ENCODE measurements around the gene TMEM175.

TMEM175 gene

DNA sequence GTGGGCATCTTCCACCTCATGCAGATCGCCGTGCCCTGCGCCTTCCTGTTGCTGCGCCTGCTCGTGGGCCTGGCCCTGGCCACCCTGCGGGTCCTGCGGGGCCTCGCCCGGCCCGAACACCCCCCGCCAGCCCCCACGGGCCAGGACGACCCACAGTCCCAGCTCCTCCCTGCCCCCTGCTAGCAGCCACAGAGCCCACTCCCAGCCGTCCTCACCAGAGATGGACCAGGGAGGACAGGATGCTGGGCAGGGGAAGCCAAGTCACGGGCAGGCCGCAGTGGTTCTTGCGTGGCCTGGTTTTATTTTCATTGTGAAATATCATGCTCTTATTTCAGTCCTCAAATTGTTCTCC is 26.0 kb downstream of the TMEM175 start:
- in situ Hi-C loops (cut with HindIII; ENCODE audit: low sequenced_read_pairs), result no loop called here

DNA sequence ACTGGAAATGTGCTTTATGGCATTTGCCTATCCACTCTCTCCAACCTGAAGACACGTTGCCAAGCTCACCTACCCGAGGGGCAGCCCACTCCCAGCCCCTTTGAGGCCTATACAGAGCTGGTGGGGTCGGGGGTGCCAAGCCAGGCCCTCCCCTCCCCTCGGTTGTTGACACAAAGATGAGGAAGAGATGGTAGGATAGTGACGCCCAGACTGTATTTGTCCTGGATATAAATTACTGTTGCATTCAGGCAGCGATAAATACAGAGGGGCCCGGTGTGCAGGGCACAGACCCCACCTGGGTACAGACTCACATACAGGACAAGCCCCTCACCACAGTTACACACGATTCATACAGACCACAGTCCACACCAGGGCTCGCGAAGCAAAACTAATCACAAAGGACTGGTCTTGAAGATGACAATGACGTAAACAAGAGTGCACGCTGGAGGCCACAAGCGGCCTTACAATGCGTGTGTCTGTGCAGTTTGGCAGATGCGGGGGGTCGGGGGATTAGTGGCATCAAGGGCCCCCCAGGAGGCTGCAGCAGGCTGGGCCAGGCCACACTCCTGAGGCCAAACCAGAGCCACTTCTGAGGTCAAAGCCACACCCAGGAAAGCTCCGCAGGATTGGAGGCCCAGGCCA is 26.6 kb downstream of the TMEM175 start:
- in situ Hi-C loops (cut with HindIII; ENCODE audit: low sequenced_read_pairs), result no loop called here

DNA sequence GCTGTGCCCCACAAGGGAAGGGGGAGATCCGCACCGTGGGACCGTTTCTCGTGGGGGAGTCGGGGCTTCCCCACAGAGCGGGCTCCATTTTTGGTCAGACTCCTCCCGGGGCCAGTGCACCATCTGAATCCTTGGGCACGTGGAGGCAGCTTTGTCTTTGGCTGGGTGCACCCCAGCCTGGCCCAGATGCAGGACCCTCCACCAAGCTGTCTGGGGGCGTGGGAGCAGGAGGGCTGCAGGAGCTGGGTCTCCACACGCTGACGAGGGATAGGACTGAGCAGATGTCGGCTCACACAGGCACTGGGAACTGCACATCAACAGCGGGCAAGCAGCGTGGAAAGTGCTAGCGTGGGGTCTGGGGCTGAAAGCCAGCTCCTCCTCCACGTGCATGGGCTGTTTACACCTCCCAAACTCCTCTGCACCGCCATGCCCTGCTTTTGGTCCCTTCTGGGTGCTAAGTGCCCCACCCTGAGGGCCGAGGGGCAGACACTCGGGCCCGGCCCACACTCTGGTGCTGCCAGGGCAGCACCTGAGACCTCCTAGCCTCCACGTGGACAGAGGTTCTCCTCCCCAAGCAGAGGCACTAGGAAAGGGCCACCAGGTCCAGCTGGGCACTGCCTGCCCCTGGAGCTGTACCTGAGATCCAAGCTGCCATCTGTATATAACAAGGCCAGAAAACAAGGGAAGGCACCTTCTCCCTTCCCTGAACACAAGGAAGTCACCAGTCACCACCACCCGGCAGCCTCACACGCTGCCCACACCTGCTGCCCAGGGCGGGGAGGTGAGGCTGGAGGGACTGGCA is 27.3 kb downstream of the TMEM175 start:
- in situ Hi-C loops (cut with HindIII; ENCODE audit: low sequenced_read_pairs), result no loop called here

DNA sequence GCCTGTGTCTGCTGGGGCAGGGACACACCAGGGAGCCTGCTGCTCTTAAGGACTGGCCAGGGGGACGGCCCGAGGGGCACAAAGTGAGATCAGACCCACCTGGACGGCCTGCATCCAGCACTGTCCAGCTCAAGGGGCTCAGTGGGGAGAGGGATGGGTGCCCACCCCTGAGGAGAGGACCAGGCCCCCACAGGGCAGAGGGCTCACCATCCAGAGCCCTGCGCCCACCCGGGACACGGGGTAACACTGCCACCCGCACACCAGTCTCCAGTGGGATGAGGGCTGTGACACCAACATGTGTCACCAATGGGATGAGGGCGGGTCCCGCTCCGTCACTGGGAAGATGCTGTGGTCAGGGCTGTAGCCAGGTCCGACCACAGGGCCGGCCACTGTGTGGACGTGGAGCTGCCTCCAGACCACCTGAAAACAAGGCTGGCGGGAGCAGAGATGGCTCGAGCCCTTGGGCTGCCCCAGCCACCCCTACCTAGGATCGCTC is 27.9 kb downstream of the TMEM175 start:
- in situ Hi-C loops (cut with HindIII; ENCODE audit: low sequenced_read_pairs), result no loop called here

DNA sequence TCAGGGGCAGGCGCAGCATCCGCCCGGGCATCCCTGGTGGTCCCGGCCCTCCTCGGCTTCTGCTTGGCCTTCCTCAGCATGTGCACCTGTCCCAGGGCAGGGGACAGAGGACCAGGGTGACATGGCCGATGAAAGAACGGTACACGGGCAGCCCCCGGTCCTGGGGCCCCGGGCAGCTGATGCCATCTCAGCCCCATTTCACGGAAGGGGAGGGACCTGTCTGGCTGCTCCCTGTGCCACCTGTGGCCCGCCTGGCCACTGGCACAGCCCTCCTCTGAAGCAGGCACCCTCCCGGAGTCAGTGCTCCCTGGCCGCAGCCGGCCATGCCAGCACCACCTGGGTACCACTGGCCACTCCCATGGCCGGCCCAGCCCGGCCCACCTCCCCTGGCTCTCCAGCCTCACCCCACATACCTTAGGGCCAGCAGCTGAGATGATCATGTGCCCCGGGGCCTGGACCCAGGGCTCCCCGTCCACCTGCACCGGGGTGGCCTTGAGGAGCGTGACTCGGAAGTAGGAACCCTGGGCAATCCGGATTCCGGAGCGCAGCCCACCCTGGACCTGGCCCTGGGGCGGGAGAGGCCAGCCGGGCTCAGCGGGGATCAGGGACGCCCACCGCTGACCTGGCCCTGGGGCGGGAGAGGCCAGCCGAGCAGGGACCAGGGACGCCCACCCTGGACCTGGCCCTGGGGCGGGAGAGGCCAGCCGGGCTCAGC is 28.5 kb downstream of the TMEM175 start:
- in situ Hi-C loops (cut with HindIII; ENCODE audit: low sequenced_read_pairs), result no loop called here

DNA sequence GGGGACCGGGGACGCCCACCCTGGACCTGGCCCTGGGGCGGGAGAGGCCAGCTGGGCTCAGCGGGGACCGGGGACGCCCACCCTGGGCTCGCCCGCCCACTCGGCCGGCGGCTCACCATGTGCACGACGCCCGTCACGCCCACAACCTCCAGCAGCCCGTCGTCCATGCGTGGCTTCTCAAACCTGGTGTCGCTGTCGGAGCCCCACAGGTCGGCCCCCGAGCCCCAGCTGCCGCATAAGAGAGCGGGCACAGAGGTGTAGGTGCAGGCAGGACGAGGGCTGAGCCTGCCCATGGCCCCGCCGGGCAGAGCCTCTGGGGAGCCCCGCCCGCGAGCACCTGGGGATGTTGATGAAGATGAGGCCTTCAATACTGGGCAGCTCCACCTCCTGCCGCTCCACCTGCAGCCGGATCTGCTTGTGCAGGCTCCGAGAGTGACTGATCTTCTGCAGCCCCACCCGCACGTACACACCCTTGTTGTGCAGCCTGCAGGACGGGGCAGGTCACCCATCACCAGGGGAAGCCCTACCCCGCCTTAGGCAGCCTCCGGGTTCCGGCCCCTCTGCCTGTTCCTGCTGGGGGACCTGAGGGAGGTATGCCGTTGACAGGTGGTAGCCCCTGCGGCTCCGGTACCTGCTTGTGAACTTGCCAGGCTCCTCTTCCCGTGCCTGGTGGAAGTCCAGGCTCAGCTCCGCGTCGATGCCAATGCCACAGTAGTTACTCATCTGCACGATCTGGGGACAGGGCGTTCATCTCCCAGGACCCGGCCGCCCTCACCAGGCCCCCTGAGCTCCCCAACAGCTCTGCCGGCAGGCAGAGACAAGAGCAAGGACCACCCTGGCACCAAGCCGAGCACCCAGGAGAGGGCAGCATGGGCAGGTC is 29.3 kb downstream of the TMEM175 start:
- in situ Hi-C loops (cut with HindIII; ENCODE audit: low sequenced_read_pairs), result no loop called here

DNA sequence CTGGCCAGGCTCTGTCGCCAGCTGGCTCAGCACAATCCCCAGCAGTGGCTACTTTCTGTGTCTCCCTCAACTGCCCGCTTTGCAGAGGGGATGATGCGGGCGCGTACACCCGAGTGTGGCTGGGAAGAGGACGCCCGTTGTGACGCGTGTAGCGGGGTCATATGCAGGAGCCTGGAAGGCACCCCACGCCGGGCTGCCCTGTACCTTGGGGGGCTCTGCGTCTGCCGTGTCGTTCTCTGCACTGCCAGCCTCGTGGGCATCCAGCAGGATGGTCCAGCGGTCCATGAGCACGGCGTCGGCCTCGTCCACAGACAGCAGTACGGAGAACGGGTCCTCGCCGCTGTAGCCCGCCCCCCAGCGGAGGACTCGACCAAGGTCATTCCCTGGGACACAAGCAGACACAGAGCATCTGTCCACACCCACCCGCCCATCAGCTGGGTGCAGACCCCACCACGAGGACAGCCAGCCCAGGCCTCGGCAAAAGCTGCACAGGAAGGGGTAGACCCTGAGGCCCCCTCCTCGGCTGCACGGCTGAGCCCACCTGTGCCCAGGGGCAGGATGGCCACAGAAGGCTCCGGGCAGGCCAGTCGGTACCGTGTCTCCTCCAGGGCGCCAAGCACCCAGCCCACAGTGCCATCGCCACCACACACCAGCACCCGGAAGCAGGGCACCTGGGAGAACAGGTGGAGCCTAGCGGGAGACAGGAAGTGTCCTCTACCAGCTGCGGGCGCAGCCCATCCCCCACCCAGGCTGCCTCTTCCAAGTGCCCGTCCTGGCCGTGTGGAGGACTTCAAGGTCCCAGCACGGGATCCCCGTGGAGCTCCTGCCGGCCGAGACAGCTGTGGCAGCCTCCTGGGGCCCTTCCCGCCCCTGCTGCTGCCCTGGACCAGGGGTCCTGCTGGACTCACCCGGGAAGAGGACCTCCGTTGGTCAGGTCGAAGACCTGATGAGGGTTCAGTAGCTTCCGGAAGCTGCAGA is 30.3 kb downstream of the TMEM175 start:
- in situ Hi-C loops (cut with HindIII; ENCODE audit: low sequenced_read_pairs), result no loop called here

DNA sequence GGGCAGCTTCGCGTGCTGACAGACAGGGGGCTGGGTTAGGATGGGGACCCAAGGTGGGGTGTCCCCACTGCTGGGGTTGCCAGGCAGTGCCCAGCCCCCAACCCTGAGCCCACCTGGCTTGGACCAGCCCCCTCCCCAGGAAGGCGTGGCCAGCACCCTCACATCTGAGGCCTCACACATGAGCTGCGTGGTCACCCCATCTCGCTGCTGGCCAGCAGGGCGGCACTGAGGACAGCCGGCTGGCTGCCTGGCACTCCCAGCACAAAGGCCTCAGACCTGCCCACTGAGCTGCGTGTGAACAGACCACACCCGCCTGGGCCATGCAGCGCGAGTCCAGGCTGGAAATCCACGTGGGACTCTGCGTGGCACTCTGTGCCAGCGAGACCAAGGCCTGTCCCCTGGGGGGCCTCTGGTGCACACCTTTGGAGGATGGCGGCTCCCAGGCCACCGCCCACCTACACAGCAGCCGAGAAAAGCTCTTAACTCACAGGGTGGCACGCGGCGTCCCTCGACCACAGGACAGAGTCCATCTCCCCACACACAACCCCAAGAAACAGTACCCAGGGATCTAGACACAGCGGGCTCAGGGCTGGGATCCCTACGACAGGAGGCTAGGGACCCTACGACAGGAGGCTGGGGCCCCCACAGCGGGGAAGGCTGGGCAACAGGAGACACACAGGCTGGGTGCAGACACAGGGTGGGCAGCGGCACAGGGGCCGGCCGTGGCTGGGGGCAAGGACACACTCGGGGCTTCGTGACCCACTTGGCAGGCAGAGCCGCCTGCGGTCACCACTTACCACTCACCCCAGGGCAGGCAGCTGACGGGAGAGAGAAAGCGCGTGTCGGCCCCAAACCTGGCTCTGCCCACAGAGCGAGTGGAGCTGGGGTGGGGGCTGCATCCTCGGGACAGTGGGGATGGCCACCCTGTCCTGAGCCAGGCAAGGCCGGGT is 31.3 kb downstream of the TMEM175 start:
- in situ Hi-C loops (cut with HindIII; ENCODE audit: low sequenced_read_pairs), result no loop called here

DNA sequence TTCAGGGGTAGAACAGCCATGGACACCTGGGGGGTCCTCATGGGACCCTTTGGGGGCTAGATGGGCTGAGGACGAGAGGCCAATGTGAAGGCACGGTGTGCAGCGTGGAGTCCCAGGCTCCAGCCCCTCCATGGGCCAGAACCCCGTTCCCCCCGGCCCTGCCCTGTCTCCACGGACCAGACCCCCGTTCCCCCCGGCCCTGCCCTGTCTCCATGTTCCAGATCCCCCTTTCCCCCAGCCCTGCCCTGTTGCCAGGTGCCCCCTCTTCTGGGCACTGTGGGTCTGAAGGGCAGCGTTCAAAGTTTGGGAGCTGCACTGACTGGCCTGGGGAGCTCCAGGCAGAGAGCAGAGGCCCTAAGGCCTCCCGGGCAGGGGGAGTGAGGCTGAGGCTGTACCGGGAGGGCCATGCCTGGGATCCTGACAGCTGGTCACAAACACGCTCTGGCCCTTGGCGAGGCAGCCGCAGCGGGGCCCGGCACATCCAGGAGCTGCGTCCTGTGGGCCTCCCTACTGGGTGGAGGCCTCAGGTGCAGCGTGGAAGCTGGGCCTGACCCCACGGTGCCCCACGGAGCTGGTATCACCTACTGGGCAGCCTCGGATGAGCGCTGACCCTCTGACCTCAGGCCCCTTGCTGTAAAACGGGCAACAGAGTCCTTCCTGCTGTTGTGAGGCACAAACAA is 32.2 kb downstream of the TMEM175 start:
- in situ Hi-C loops (cut with HindIII; ENCODE audit: low sequenced_read_pairs), result no loop called here

DNA sequence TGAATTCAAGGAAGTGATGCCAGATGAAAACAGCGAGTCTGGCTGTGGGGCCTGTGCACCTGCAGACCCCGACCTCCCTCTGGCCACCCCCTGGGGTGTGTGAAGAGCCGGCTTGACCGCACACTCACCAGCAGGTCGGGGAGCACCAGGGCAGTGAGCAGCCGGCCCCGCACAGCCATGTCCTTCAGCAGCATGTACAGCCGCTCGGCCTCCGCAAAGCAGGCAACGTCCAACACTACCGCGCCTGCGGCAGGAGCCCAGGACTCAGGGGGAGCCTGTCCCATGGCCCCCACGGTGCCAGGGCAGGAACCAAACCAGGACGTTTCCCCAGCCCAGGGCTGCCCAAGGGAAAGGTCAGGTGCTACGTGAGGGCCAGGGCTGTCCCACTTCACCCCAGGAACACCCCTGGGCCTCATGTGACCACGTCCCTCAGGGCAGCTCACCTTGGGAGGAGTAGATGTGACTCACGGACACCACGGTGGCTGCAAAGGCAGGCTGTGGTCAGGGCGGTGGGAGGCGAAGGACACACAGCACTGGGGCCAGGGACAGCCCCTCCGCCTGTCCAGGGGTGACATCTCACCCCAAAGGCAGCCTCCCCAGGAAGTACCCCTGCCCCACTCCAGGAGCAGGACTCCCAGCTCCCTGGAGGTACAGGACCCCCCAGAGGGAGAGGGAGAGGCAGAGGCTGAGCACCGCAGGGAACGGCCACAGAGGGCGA is 32.9 kb downstream of the TMEM175 start:
- in situ Hi-C loops (cut with HindIII; ENCODE audit: low sequenced_read_pairs), result no loop called here

DNA sequence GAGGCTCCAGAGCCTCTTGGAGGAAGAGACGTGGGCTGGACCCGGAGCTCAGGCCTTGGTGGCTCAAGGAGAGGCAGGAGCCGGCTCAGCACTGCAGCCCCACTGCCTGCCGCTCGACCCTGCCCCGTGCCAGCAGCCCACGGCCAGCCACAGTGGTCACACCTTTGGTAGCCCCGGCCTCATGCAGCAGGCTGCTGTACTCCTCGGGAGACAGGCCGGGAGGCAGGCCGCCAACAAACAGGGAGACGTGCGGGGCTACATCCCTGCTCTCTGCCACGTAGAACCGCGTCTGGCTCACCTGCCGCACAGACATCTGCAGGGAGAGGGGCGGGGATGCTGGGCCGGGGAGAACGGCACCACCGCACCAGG is 33.5 kb downstream of the TMEM175 start:
- in situ Hi-C loops (cut with HindIII; ENCODE audit: low sequenced_read_pairs), result no loop called here

DNA sequence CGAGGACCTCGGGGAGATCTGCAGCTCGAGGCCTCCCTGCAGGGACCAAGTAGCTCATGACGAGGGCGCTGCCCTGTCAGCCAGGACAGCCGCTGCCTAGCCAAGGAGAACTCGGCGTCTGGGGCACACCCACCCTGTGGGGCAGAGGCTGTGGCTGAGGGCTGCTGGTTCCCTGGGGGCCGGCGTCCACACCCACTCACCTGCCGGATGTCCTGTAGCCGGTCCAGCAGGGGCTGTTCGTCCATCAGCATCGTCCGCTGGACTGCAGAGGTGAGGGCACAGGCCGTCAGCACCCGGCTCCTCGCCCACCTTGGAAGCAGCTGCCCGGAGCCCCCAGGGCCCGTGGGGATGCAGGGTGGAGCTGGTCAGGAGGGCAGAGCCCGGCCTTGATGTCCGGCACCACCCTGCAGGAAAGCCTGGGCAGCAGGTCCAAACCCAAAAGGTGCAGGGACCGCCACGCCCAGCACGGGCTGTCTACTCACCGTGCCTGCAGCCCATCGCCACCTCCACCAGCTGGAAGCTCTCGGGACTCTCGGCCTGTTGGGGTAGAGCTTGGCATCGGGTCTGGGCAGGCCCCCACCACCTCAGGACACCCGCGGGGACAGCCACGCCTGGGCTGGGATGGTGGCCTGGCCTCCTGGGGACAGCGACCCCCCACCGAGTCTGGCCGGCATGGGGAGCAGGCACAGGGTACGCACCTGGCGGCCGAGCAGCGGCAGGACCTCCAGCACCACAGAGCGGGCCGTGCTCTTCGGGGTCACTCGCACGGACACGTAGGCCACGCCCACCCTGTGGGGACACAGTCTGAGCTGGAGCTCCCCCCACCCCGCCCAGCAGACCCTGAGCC is 34.2 kb downstream of the TMEM175 start:
- in situ Hi-C loops (cut with HindIII; ENCODE audit: low sequenced_read_pairs), result no loop called here

DNA sequence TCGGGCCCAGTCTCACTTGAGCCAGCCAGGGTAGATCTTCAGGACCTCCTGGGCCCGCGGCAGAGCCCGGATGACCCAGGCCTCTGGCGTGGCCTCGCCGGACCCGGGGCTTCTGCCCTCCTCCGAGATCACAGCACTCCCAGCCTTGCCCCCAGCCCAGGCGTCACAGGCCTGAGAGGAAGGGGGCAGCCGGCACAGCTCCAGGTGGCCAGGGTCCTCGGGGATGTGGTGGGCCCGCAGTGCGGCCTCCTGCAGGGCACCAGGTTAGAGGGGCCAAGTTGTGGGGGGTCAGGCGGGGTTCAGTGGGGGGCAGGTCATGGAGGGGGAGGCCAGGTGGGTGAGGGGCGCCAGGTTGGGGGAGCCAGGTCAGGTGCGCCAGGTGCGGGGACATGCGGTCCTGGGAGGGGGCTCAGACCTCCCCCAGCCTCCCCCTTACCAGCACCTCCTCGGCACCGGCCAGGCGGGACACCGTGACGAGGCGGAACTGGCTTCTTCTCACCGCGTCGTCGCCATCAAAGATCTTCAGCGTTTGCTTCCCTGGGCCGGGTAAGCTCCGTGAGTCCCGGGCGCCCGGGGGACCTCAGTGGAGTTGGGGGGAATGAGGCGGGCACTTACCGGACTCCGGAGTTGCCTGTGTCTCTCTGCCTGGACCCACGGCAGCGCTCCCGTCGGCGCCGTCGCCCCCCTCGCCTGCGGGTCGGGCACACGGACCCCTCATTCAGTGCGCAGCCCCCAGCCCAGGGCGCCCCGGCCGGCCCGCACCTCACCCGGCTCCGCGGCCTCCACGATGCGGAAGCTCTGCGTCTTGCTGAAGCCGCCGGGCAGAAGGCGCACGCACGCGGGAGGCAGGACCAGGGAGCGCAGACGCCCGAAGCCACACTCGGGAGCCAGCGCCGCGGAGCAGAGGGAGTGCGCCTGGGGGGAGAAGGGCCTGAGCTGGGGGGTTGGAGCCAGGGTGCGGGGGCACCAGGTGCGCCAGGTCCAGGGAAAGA is 35.1 kb downstream of the TMEM175 start:
- in situ Hi-C loops (cut with HindIII; ENCODE audit: low sequenced_read_pairs), result no loop called here

DNA sequence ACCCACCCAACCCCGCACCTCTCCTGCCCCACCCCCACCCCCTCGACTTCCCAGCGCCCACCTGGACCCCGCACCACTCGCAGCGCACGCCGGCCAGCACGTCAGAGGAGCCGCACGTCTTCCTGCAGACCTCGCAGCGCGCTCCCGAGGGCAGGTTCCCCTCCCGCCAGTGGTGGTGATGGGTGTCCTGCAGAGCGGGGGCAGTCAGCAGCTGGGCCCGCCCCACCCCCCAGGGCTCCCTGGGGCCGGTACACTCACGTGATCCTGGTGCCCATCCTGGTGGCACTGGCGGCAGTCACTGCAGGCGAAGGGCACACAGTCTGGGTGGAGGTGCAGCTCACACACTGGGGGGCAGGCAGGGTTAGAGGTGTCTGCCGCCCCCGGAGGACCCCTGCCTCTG is 36.0 kb downstream of the TMEM175 start:
- in situ Hi-C loops (cut with HindIII; ENCODE audit: low sequenced_read_pairs), result no loop called here

DNA sequence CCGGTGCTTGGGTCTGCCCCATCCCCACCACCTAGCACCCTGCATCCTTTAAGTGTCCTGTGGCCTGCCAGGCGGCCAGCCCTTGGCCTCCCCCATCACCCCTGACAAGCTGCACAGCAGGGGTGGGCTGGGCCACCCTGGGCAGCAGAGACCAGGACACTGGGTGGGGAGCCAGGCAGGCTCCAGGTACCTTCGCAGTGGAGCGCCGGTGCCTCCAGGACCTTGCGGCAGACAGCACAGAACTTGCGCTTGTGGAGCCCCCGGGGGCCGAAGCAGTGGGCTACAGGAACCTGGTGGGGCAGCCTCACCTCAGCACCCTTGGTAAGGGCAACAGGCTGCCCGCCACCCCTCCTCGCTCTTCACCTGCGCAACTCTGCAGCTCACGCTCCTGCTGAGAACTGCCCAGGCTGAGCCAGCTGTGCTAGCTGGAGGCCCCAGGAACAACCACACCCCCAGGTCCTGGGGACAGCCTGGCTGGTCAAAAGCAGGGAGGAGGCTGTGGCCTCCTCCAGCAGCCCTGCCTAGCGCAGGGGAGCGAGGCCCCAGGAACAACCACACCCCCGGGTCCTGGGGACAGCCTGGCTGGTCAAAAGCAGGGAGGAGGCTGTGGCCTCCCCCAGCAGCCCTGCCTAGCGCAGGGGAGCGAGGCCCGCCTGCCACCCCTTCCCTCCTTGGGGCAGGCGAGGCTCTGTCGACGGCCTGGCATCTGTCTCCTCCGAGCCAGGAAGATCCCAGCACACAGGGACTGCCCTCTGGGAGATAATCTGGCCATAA is 36.5 kb downstream of the TMEM175 start:
- in situ Hi-C loops (cut with HindIII; ENCODE audit: low sequenced_read_pairs), result no loop called here

All from DLD1 (cell line).